ENCODE results near the gene ACSM2B. TPM values are rescaled to one million over a fixed set of nuclear protein-coding genes. Genes with fewer than 3 reads are reported as not detected.
"Not testable (repeated sequence)": the region's sequence is repeated elsewhere in the genome, so short reads cannot be mapped to it uniquely, and the experiment has no call there.

Gene ACSM2B
- total RNA-seq, 1 experiment from 2014 or later = not detected

GRCh38 chr16:20589486-20589885 lies 13.3 kb upstream of the ACSM2B start:
- BruUV-seq (replicated peaks); POLR2A ChIA-PET: not testable (repeated sequence)

GRCh38 chr16:20587645-20588074 lies 11.5 kb upstream of the ACSM2B start:
- H3K79me2 ChIP-seq (ENCODE audit: insufficient read depth, low read length); H3K9me2 ChIP-seq (ENCODE audit: insufficient read depth); intact Hi-C loops (cut with micrococcal nuclease); H3K27ac ChIP-seq (ENCODE audit: low read depth, low read length); H4K20me1 ChIP-seq (ENCODE audit: insufficient read depth); H3K4me1 ChIP-seq (ENCODE audit: control insufficient read depth in 1 of 2, insufficient read depth in 2 of 2, low read length in 2 of 2); H3K9me3 ChIP-seq (ENCODE audit: control insufficient read depth in 1 of 2, insufficient read depth in 1 of 2, low read depth in 1 of 2, low read length in 2 of 2); H3K9ac ChIP-seq (ENCODE audit: low read length); RAD21 ChIA-PET (ENCODE audit: low non-redundant PET in 1 of 2, low total read pairs in 2 of 2, uncharacterized antibody in 2 of 2, unreplicated experiment in 2 of 2); H3K27me3 ChIP-seq (ENCODE audit: insufficient read depth, low read length); H3K4me2 ChIP-seq (ENCODE audit: low read length); H3K36me3 ChIP-seq (ENCODE audit: control insufficient read depth in 1 of 2, insufficient read depth in 2 of 2, low read length in 2 of 2); H2AFZ ChIP-seq (ENCODE audit: low read depth, low read length, poor library complexity, severe bottlenecking); BruUV-seq (replicated peaks); H3K4me3 ChIP-seq (replicated peaks in 1 of 2; ENCODE audit: low read depth in 1 of 2, low read length in 2 of 2); DNase-seq (ENCODE audit: low read depth, low spot score); ATAC-seq; POLR2A ChIA-PET; CTCF ChIA-PET: not testable (repeated sequence)

More at GRCh38 chr16:20589486-20589885, 13.3 kb upstream of the ACSM2B start:
- CTCF ChIA-PET; H3K4me2 ChIP-seq (ENCODE audit: low read length); intact Hi-C loops (cut with micrococcal nuclease); H2AFZ ChIP-seq (ENCODE audit: low read depth, low read length, poor library complexity, severe bottlenecking); H3K79me2 ChIP-seq (ENCODE audit: insufficient read depth, low read length); H3K27ac ChIP-seq (ENCODE audit: low read depth, low read length); RAD21 ChIA-PET (ENCODE audit: low non-redundant PET in 1 of 2, low total read pairs in 2 of 2, uncharacterized antibody in 2 of 2, unreplicated experiment in 2 of 2); H3K9me3 ChIP-seq (ENCODE audit: control insufficient read depth in 1 of 2, insufficient read depth in 1 of 2, low read depth in 1 of 2, low read length in 2 of 2); H3K9ac ChIP-seq (ENCODE audit: low read length); H3K4me3 ChIP-seq (replicated peaks in 1 of 2; ENCODE audit: low read depth in 1 of 2, low read length in 2 of 2); H3K27me3 ChIP-seq (ENCODE audit: insufficient read depth, low read length); H4K20me1 ChIP-seq (ENCODE audit: insufficient read depth); H3K4me1 ChIP-seq (ENCODE audit: control insufficient read depth in 1 of 2, insufficient read depth in 2 of 2, low read length in 2 of 2); DNase-seq (ENCODE audit: low read depth, low spot score); ATAC-seq; H3K9me2 ChIP-seq (ENCODE audit: insufficient read depth); H3K36me3 ChIP-seq (ENCODE audit: control insufficient read depth in 1 of 2, insufficient read depth in 2 of 2, low read length in 2 of 2): not testable (repeated sequence)

- H3K4me2 ChIP-seq (ENCODE audit: low read length); H3K9me3 ChIP-seq (ENCODE audit: control insufficient read depth in 1 of 2, insufficient read depth in 1 of 2, low read depth in 1 of 2, low read length in 2 of 2); intact Hi-C loops (cut with micrococcal nuclease); ATAC-seq; H4K20me1 ChIP-seq (ENCODE audit: insufficient read depth); POLR2A ChIA-PET; BruUV-seq (replicated peaks); H3K4me3 ChIP-seq (replicated peaks in 1 of 2; ENCODE audit: low read depth in 1 of 2, low read length in 2 of 2); DNase-seq (ENCODE audit: low read depth, low spot score); H3K4me1 ChIP-seq (ENCODE audit: control insufficient read depth in 1 of 2, insufficient read depth in 2 of 2, low read length in 2 of 2); H2AFZ ChIP-seq (ENCODE audit: low read depth, low read length, poor library complexity, severe bottlenecking); H3K9me2 ChIP-seq (ENCODE audit: insufficient read depth); H3K79me2 ChIP-seq (ENCODE audit: insufficient read depth, low read length); H3K9ac ChIP-seq (ENCODE audit: low read length); RAD21 ChIA-PET (ENCODE audit: low non-redundant PET in 1 of 2, low total read pairs in 2 of 2, uncharacterized antibody in 2 of 2, unreplicated experiment in 2 of 2); CTCF ChIA-PET; H3K27ac ChIP-seq (ENCODE audit: low read depth, low read length); H3K36me3 ChIP-seq (ENCODE audit: control insufficient read depth in 1 of 2, insufficient read depth in 2 of 2, low read length in 2 of 2); H3K27me3 ChIP-seq (ENCODE audit: insufficient read depth, low read length): not testable (repeated sequence)
These were observed 10.5 kb upstream of the ACSM2B start for GRCh38 chr16:20586716-20587115.

GRCh38 chr16:20586112-20586511 lies 9.9 kb upstream of the ACSM2B start:
- intact Hi-C loops (cut with micrococcal nuclease); H3K9me2 ChIP-seq (ENCODE audit: insufficient read depth); H4K20me1 ChIP-seq (ENCODE audit: insufficient read depth); ATAC-seq; H2AFZ ChIP-seq (ENCODE audit: low read depth, low read length, poor library complexity, severe bottlenecking); H3K4me2 ChIP-seq (ENCODE audit: low read length); H3K4me1 ChIP-seq (ENCODE audit: control insufficient read depth in 1 of 2, insufficient read depth in 2 of 2, low read length in 2 of 2); H3K4me3 ChIP-seq (replicated peaks in 1 of 2; ENCODE audit: low read depth in 1 of 2, low read length in 2 of 2); RAD21 ChIA-PET (ENCODE audit: low non-redundant PET in 1 of 2, low total read pairs in 2 of 2, uncharacterized antibody in 2 of 2, unreplicated experiment in 2 of 2); H3K27me3 ChIP-seq (ENCODE audit: insufficient read depth, low read length); H3K9ac ChIP-seq (ENCODE audit: low read length); BruUV-seq (replicated peaks); DNase-seq (ENCODE audit: low read depth, low spot score); H3K36me3 ChIP-seq (ENCODE audit: control insufficient read depth in 1 of 2, insufficient read depth in 2 of 2, low read length in 2 of 2); CTCF ChIA-PET; H3K79me2 ChIP-seq (ENCODE audit: insufficient read depth, low read length); POLR2A ChIA-PET; H3K27ac ChIP-seq (ENCODE audit: low read depth, low read length); H3K9me3 ChIP-seq (ENCODE audit: control insufficient read depth in 1 of 2, insufficient read depth in 1 of 2, low read depth in 1 of 2, low read length in 2 of 2): not testable (repeated sequence)
